Right lobe of liver (tissue), 4 donors: Measurements from ENCODE around the gene DOCK1.

Source experiments
- CTCF ChIP-seq, 4 donors: fragments of 200-600 bp in 3 of 4; fragments of 450-650 bp in 1 of 4; IDR thresholded peaks; one replicate each; pipeline versions ENCODE4 v1.5.1 to v1.8.0; 2016 to 2022; ENCODE audit warnings: antibody characterized with exemption in 4 of 4, mild to moderate bottlenecking in 2 of 4
- POLR2A ChIP-seq: fragments of 450-650 bp; IDR thresholded peaks from one replicate; pipeline ENCODE4 v1.6.1; 2017; ENCODE audit warnings: antibody characterized with exemption, mild to moderate bottlenecking
- donor health status: DM: no; HTN: no; CAD: no.
- donor health status: DM: no; HTN: no; CAD: no.
- donor health status: DM: no; HTN: yes; CAD: no.

GRCh38 chr10:127207081-127207480, 301.9 kb downstream of the DOCK1 start:
- TF ChIP-seq CTCF (IDR thresholded peaks at IDR 0.05) (no peak), POLR2A (no peak)
